ENCODE data around the gene SCMH1.

DNA sequence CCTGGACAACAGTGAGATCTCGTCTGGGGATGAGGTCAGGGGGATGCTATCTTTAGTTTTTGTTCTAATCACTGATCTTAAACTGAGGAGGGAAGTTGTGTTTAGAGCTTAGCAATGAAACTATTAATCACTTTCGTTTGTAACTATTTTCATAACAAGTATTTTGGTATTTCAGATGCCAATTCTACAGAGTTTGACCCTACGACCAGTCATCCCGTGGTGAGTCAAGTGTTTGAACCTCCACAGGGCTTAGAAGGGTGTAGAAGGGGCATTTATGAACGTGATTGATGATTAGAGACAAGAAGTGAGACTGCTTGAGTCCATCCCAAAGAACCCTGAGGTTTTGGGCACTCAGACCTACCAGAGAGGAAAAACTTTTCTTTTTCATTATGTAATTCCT lies 236.2 kb downstream of the SCMH1 start:
- TF ChIP-seq POLR2AphosphoS5 (IDR thresholded peaks at IDR 0.05) (no peak), RAD21 (conservative IDR thresholded peaks at IDR 0.05) (no peak), TAF1 (IDR thresholded peaks at IDR 0.05; ENCODE audit: low read depth) (no peak)
- TF ChIP-seq, protein P1, sequence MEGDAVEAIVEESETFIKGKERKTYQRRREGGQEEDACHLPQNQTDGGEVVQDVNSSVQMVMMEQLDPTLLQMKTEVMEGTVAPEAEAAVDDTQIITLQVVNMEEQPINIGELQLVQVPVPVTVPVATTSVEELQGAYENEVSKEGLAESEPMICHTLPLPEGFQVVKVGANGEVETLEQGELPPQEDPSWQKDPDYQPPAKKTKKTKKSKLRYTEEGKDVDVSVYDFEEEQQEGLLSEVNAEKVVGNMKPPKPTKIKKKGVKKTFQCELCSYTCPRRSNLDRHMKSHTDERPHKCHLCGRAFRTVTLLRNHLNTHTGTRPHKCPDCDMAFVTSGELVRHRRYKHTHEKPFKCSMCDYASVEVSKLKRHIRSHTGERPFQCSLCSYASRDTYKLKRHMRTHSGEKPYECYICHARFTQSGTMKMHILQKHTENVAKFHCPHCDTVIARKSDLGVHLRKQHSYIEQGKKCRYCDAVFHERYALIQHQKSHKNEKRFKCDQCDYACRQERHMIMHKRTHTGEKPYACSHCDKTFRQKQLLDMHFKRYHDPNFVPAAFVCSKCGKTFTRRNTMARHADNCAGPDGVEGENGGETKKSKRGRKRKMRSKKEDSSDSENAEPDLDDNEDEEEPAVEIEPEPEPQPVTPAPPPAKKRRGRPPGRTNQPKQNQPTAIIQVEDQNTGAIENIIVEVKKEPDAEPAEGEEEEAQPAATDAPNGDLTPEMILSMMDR (IDR thresholded peaks at IDR 0.05; ENCODE audit: poor library complexity, severe bottlenecking): no peak

All from neural cell (in vitro differentiated cells).